ENCODE results near the gene NOX5. TPM values are rescaled to one million over a fixed set of nuclear protein-coding genes. Genes with fewer than 3 reads are reported as not detected.

Gene NOX5
- total RNA-seq, 2 experiments from 2014 or later = not detected

- H3K36me3 Mint-ChIP-seq (ENCODE audit: low read depth) = no peaks in the 10 kb centered on the region
- H3K27me3 Mint-ChIP-seq = no peaks in the 10 kb centered on the region
- H3K27ac ChIP-seq (ENCODE audit: low read depth in 1 of 2, low read length in 2 of 2) = no peak overlapping the region
- peaks cover 0 to 5% of the 10 kb centered on the region in 2 experiments for H3K27me3 ChIP-seq (ENCODE audit: control insufficient read depth in 1 of 2, insufficient read depth in 2 of 2, low read length in 2 of 2)
- H3K4me1 Mint-ChIP-seq (ENCODE audit: low read depth) = no peaks in the 10 kb centered on the region
- H3K4me3 ChIP-seq (ENCODE audit: low read length) = no peak overlapping the region
- ChIA-PET CTCF (no interaction called here), POLR2A (no interaction called here)
- H3K9me3 ChIP-seq (ENCODE audit: control insufficient read depth in 1 of 2, insufficient read depth in 1 of 2, low read length in 2 of 2) = no peaks in the 10 kb centered on the region
- no peak for TF ChIP-seq CTCF (IDR thresholded peaks at IDR 0.05)
- H3K4me1 ChIP-seq (ENCODE audit: insufficient read depth, low read length) = no peaks in the 10 kb centered on the region
- no peak overlapping the region for H3K4me3 Mint-ChIP-seq
- DNase-seq = no peak
- H3K9me3 Mint-ChIP-seq = no peaks in the 10 kb centered on the region
- intact Hi-C loops (cut with DNase I, micrococcal nuclease) = no loop called here
- no peaks in the 10 kb centered on the region for H3K36me3 ChIP-seq (ENCODE audit: insufficient read depth, low read length)
- no peak overlapping the region for H3K27ac Mint-ChIP-seq
- no peak for ATAC-seq (ENCODE audit: poor library complexity)
Observed at GRCh38 chr15:69093127-69093526, 78.6 kb downstream of the NOX5 start.

- Histone ChIP-seq H3K4me3 (ENCODE audit: low read length) (no peak overlapping the region), H3K4me1 (ENCODE audit: insufficient read depth, low read length) (no peaks in the 10 kb centered on the region), H3K9me3 (ENCODE audit: control insufficient read depth in 1 of 2, insufficient read depth in 1 of 2, low read length in 2 of 2) (no peaks in the 10 kb centered on the region), H3K27ac (ENCODE audit: low read depth in 1 of 2, low read length in 2 of 2) (no peak overlapping the region), H3K36me3 (ENCODE audit: insufficient read depth, low read length) (no peaks in the 10 kb centered on the region), H3K27me3 (ENCODE audit: control insufficient read depth in 1 of 2, insufficient read depth in 2 of 2, low read length in 2 of 2) (peaks cover 0 to 5% of the 10 kb centered on the region in 2 experiments)
- Mint-ChIP-seq H3K27me3 (no peaks in the 10 kb centered on the region), H3K4me3 (no peak overlapping the region), H3K36me3 (ENCODE audit: low read depth) (no peaks in the 10 kb centered on the region), H3K27ac (no peak overlapping the region), H3K9me3 (no peaks in the 10 kb centered on the region), H3K4me1 (ENCODE audit: low read depth) (no peaks in the 10 kb centered on the region)
- CTCF ChIA-PET = no interaction called here
- intact Hi-C loops (cut with DNase I, micrococcal nuclease) = no loop called here
- no peak for ATAC-seq (ENCODE audit: poor library complexity)
- TF ChIP-seq CTCF (IDR thresholded peaks at IDR 0.05) = no peak
- no peak for DNase-seq
- POLR2A ChIA-PET = no interaction called here
Observed at GRCh38 chr15:69093614-69094013, 79.1 kb downstream of the NOX5 start.

GRCh38 chr15:69094124-69094921 is 79.8 kb downstream of the NOX5 start:
- intact Hi-C loops (cut with DNase I, micrococcal nuclease) = no loop called here
- Histone ChIP-seq H3K36me3 (ENCODE audit: insufficient read depth, low read length) (no peaks in the 10 kb centered on the region), H3K27me3 (ENCODE audit: control insufficient read depth in 1 of 2, insufficient read depth in 2 of 2, low read length in 2 of 2) (peaks cover 0 to 5% of the 10 kb centered on the region in 2 experiments), H3K4me3 (ENCODE audit: low read length) (no peak overlapping the region), H3K9me3 (ENCODE audit: control insufficient read depth in 1 of 2, insufficient read depth in 1 of 2, low read length in 2 of 2) (no peaks in the 10 kb centered on the region), H3K4me1 (ENCODE audit: insufficient read depth, low read length) (no peaks in the 10 kb centered on the region), H3K27ac (ENCODE audit: low read depth in 1 of 2, low read length in 2 of 2) (no peak overlapping the region)
- ChIA-PET POLR2A (no interaction called here), CTCF (no interaction called here)
- H3K4me1 Mint-ChIP-seq (ENCODE audit: low read depth) = no peaks in the 10 kb centered on the region
- no peak overlapping the region for H3K4me3 Mint-ChIP-seq
- DNase-seq (no peak), ATAC-seq (ENCODE audit: poor library complexity) (no peak)
- no peak for TF ChIP-seq CTCF (IDR thresholded peaks at IDR 0.05)
- no peaks in the 10 kb centered on the region for H3K9me3 Mint-ChIP-seq
- no peak overlapping the region for H3K27ac Mint-ChIP-seq
- H3K36me3 Mint-ChIP-seq (ENCODE audit: low read depth) = no peaks in the 10 kb centered on the region
- H3K27me3 Mint-ChIP-seq = no peaks in the 10 kb centered on the region

Data from CD4-positive, alpha-beta T cell (primary cell).